ENCODE results near the gene HTD2.

The HTD2 gene

DNA sequence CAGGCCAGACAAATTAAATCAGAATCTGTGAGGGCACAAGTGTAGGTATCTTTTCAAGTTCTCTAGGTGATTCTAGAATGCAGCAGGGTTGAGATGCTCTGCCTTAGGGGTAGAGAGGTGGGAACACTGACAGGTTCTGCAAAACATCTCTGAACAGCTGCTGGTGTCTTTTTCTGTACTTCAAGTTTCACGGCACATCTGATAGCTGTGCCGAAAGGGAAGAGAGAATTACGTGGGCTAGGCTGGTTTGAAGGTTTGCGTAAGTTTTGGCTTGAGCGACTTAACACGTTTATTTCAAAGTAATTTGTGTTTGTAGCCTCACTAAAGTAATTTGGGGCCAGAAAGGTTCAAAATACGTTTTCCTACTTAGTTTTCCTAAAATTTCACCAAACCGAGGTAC lies 48.9 kb downstream of the HTD2 start:
- in situ Hi-C loops (cut with MboI; ENCODE audit: low sequenced_read_pairs), result no loop called here

DNA sequence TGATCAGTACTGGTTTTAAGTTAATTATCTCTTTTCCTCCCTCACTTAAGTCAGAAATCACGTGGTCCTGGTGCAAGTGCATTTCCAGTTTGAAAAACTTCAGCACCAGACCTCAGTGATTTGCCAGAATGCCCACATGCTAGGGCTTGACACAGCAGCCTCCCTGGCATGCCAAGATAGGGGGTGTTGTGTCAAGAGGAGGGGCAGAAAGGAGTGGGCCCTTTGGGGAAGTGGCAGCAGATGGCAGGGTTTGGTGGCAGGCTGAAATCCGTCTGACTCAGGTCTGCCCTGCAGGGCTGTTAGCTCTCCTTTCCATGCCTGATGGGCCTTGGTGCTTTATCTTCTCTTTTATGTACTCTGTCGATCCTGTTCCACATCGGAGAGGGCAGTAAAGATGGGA lies 49.7 kb downstream of the HTD2 start:
- in situ Hi-C loops (cut with MboI; ENCODE audit: low sequenced_read_pairs), result no loop called here

DNA sequence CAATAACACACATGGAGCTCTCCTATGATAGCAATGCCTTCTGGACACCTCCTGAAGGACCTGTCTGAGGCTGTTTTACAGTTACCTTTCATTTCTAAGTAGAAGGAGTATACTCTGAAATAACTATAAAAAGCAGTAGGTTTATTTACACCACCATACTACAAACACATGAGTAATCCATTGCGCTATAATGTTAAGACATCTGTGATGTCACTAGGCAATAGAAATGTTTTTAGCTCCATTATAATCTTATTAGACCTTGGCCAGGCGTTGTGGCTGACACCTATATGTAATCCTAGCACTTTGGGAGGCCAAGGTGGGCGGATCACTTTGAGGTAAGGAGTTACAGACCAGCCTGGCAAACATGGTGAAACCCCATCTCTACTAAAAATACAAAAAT lies 51.1 kb downstream of the HTD2 start:
- in situ Hi-C loops (cut with MboI; ENCODE audit: low sequenced_read_pairs), result no loop called here

DNA sequence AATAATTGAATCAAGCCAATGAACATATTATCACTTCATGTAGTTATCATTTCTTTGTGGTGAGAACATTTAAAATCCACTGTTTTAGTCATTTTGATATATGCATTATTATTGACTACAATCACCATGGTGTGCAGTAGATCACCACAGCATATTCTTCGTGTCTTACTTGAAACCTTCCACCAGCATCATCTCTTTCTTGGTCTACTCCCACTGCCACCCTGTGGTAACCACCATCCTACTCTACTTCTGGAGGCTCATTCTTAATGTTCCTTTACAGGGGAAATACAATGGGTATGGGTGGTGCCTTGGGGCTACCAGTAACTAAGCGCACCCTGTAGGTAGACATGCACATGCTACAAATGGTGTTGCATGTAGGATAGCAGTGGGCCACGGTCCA lies 51.8 kb downstream of the HTD2 start:
- in situ Hi-C loops (cut with MboI; ENCODE audit: low sequenced_read_pairs), result no loop called here

DNA sequence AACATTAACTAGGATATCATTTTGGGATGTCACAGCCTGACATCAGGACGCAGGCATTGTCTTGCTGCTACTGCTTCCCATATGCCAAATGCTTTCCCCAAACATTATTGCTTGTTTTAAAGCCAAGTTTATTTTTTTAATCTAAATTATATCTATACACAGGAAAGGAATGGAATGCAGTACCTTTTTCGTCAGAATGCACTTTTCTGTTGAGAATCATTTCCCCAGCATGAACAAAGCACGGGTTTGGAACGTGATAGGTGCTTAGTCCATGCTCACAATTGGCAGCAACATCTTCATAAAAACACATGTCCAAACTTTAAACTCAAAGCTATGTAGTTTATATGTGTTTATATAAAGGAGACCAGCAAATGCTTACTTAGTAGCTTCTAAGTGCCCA lies 52.5 kb downstream of the HTD2 start:
- in situ Hi-C loops (cut with MboI; ENCODE audit: low sequenced_read_pairs), result no loop called here

DNA sequence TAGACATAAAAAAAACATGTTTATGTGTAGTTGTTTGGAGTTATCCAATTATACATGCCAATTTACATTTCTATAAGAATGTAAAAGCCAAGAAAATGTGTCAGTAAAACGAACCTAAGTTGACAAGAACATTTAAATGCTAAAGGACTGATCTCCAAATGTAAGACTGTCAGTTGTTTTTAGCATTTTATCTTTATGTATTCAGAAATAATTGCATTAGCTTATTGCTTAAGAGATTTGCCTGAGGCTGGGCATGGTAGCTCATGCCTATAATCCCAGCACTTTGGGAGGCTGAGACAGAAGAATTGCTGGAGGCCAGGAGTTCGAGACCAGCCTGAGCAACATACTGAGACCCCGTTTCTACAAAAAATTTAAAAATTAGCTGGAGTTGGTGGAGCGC lies 53.3 kb downstream of the HTD2 start:
- in situ Hi-C loops (cut with MboI; ENCODE audit: low sequenced_read_pairs), result no loop called here

DNA sequence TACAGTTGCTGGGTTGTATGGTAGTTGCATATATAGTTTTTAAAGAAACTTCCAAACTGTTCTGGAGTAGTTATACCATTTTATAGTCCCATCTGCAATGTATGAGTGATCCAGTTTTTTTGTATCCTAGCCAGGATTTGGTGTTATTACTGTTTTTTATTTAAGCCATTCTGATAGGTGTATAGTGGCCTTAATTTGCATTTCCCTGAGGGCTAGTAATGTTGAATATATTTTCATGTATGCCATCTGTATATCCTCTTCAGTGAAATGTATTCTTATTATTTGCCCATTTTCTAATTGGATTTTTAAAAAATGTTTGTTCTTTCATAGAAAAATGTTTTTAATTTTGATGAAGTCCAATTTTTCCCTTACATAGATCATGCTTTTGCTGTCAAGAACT lies 55.5 kb downstream of the HTD2 start:
- in situ Hi-C loops (cut with MboI; ENCODE audit: low sequenced_read_pairs), result no loop called here

DNA sequence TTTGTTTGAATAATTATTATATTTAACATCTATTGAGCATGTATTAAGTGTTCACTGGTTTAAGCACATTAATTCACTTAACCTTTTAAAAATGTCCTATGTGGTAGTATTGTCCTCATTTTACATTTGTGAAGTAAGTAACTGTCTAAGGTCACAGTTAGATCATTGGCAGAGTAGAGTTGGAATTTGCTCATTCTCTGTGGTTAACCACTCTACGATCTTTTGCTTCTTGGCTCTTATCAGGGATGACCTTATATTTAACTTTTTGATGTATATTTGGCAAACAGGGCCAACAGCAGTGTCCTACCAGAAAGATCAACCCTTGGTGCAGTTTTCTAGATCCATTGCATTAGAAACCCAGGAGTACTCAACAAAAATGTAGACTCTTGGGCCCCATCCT lies 60.4 kb downstream of the HTD2 start:
- in situ Hi-C loops (cut with MboI; ENCODE audit: low sequenced_read_pairs), result no loop called here

DNA sequence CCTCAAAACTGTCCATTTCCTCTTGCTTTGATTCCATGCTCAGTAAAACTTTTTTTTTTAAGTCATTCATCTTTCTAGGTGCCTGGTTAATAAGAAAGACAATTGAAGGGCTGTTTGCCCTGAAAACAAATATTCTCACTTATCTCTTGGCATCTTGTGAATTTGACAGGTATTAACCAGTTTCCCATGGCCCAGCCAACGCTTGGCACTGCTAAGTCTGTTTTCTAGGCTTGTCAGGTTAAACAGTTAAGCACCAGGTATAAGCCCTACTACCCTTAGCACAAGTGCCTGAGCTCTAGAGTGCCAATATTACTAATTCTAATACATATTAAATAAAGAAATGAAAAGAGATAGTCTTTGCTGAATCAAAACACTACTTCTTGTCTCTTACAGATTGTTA lies 62.7 kb downstream of the HTD2 start:
- in situ Hi-C loops (cut with MboI; ENCODE audit: low sequenced_read_pairs), result no loop called here
